H7 (cell line): ENCODE measurements around the gene P4HA1. TPM values are rescaled to one million over a fixed set of nuclear protein-coding genes. Genes with fewer than 3 reads are reported as not detected.
"Not testable (repeated sequence)": the region's sequence is repeated elsewhere in the genome, so short reads cannot be mapped to it uniquely, and the experiment has no call there.

ENCODE experiments used
- DNase-seq: peaks from one replicate; pipeline ENCODE4 v3.0.0; 2012
- H3K27me3 ChIP-seq: 2 replicates; pipeline ENCODE4 v1.6.0; 2011; ENCODE audit warnings: mild to moderate bottlenecking, low read length; ENCODE audit not compliant: control insufficient read depth, insufficient read depth
- H3K36me3 ChIP-seq: replicated peaks from 2 replicates; pipeline ENCODE4 v1.5.1; 2011; ENCODE audit warnings: low read length; ENCODE audit not compliant: control insufficient read depth, insufficient read depth
- H3K4me3 ChIP-seq: 2 replicates; pipeline ENCODE4 v1.5.1; 2011; ENCODE audit warnings: low read depth, mild to moderate bottlenecking, control low read depth, low read length, moderate library complexity; ENCODE audit not compliant: insufficient read depth
- total RNA-seq: library from RNA; depleted of rRNA; stranded (reverse); fragments of >200 nt; shearing (Covaris generic); gene quantifications from 2 replicates; pipeline ENCODE4 v1.2.3, GENCODE V29; 2014

The P4HA1 gene
- total RNA-seq, 1 experiment from 2014 or later, result 37.3 TPM

- DNase-seq, result peak; percentile 78
- Histone ChIP-seq H3K4me3 (peak within 1 kb of the TSS; percentile 46), H3K36me3 (no peaks in the 10 kb centered on the region; the same call in 1 of the 2 replicates)
Measured at GRCh38 chr10:73110345-73110849, 13.7 kb upstream of the P4HA1 start, which contains the start of gene NUDT13. Gene NUDT13 (plus strand): TSS chr10:73110455. CDS start chr10:73114366, 3,911 bp downstream.

GRCh38 chr10:73109248-73109652 lies 12.6 kb upstream of the P4HA1 start:
- not testable (repeated sequence) for H3K4me3 ChIP-seq, H3K27me3 ChIP-seq, H3K36me3 ChIP-seq

More at GRCh38 chr10:73110345-73110849, 13.7 kb upstream of the P4HA1 start, which contains the start of gene NUDT13:
- H3K27me3 ChIP-seq, result no peaks in the 10 kb centered on the region

GRCh38 chr10:73106301-73106700 lies 9.6 kb upstream of the P4HA1 start:
- Histone ChIP-seq H3K27me3 (no peaks in the 10 kb centered on the region), H3K36me3 (no peaks in the 10 kb centered on the region; the same call in 1 of the 2 replicates), H3K4me3 (no peak overlapping the region)
- no peak for DNase-seq

More at GRCh38 chr10:73109248-73109652, 12.6 kb upstream of the P4HA1 start:
- DNase-seq, result not testable (repeated sequence)

DNA sequence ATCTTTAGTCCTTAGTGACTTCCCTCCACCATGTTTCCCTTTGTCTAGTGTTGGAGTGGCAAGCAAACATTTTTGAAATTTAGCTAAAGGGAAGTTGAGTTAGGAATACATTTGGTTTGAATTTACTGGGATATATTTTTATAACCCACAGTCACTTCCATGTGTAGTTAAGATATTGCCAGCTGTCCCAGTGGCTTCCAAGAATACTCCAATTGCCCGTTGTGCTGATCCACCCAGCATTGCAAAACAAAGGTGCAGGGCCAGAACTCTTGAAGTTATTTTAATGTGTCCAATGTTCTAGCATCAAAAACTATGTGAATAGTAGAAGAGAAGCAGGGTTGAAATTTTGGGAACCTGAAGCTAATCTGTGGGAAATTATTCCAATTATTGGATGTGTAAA lies 2.5 kb upstream of the P4HA1 start:
- Histone ChIP-seq H3K27me3 (no peaks in the 10 kb centered on the region), H3K4me3 (no peak overlapping the region), H3K36me3 (no peaks in the 10 kb centered on the region)
- DNase-seq, result no peak

DNA sequence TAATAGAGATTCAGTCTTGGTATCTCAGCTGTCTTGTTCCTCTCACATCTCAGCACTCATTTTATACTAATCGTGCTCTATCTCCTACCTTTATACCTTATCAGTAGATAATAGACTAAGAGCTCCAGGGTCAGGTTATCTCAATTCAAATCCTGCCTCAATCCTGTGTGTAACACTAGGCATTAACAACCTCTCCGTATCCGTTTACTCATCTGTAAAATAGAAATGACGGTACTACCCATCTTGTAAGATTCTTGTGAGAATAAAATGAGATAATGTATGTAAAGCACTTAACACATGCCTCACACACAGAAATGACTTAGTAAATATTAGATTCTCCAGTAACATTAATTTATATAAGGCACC lies 622 bp upstream of the P4HA1 start:
- no peaks in the 10 kb centered on the region for H3K36me3 ChIP-seq
- DNase-seq, result no peak
- H3K27me3 ChIP-seq, result no peaks in the 10 kb centered on the region
- H3K4me3 ChIP-seq, result peak overlapping the region; percentile 96

- Histone ChIP-seq H3K27me3 (no peaks in the 10 kb centered on the region), H3K4me3 (peak overlapping the region; percentile 96), H3K36me3 (no peaks in the 10 kb centered on the region)
- DNase-seq, result peak; percentile 74
Measured at GRCh38 chr10:73096041-73096448, 621 bp downstream of the P4HA1 start.

DNA sequence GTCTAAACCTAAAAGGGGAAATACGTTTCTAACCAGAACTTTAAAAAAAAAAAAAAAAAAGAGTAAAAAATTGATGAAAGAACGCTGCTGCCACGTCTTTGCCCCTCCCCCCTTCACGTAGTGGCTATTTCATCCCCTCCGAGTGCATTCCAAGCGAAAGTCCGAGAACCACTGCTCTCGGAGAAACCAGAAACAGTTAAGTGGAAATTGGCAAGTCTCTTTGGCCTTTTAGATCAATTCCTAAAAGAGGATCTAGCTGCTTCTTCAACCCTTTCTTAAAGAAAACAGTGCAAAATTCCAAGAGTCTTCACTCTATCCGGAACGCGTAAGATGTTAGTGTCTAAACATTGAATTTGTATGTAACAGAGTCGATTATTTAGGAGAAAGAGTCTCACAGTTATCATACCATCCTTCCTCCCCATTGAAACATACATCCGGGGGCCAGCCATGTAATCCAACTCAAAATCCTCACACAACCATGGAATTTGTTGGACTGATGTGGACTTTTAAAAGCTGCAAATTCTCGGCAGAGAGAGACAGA lies 1.1 kb downstream of the P4HA1 start:
- peak overlapping the region; percentile 96 for H3K4me3 ChIP-seq
- DNase-seq, result peak; percentile 61
- no peaks in the 10 kb centered on the region for H3K27me3 ChIP-seq
- H3K36me3 ChIP-seq, result no peaks in the 10 kb centered on the region

DNA sequence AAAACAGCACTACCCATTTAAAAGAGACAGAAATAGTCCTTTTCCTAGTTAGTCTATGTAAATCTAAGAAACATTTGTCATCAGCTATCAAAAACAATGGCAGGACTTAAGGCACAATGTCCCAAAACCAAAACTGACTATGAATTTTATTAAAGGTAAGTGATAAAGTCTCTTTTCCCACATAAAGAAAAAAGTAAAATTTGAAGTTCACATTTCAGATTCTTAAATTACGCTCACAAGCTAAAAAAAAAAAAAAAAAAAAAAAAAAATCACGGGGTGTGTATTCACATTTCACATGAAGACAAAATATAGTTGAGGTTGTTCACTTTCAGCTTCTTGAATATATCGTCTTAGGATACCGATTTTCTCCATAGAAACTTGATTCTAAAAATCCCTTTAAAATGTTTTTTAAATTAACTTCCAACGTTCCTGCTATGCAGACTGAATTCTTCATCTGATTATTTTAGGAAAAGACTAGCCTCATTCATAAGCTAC lies 1.6 kb downstream of the P4HA1 start:
- Histone ChIP-seq H3K36me3 (no peaks in the 10 kb centered on the region), H3K4me3 (peak overlapping the region; percentile 96), H3K27me3 (no peaks in the 10 kb centered on the region)
- DNase-seq, result no peak

DNA sequence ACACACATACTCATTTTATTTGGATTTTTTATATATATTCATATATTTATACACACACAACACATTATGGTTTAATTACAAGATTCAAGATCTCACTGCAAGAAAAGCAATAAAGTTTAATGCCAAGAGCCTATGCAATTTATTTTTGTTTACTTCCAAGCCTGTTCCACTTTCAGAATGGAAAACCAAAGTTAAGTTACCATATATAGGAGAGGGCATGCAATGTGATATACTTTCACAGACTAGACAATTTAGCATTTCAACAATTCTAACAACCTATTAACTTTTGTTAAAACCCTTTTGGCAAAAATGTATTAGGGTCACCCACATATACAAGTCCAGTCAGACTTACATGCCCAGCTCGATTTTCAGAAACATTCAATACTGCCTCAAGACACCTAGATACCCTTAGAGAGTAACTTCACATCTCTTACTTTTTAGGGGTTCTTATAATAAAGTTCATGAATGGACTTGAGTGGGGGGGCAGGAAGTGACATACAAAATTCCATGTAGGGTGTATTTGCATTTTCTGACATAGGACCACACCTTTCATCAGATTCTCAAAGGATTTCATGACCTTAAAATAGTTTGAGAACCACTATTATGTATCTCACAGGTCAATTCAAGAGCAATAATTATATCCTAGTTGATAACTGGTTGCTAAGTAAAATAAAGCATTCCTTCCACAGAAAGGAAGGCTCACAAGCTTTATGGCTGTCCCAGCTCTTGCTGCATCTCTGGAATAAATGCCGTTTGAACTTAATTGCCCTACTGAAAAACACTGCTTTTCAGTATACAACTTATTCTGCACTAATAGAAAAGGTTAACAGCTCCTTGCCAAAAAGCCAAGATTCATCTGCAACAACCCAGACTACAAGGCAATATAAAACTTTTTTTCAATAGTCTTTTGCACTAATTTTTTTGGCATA lies 2.5 kb downstream of the P4HA1 start:
- no peak for DNase-seq
- H3K4me3 ChIP-seq, result no peak overlapping the region
- H3K36me3 ChIP-seq, result no peaks in the 10 kb centered on the region
- no peaks in the 10 kb centered on the region for H3K27me3 ChIP-seq

DNA sequence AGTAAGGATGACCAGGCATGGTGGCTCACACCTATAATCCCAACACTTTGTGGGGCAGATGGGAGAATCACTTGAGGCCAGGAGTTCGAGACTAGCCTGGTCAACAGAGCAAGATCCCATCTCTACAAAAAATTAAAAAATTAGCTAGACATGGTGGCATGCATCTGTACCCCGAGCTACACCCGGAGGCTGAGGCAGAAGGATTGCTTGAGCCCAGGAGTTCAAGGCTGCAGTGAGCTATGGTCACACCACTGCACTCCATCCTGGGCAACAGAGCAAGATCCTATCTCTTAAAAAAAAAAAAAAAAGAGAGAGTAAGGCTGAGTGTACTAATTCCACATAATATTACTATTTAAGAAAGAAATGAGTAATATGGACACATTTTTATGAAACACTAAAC lies 3.8 kb downstream of the P4HA1 start:
- Histone ChIP-seq H3K27me3 (no peaks in the 10 kb centered on the region), H3K4me3 (no peak overlapping the region), H3K36me3 (no peaks in the 10 kb centered on the region)
- DNase-seq, result no peak

DNA sequence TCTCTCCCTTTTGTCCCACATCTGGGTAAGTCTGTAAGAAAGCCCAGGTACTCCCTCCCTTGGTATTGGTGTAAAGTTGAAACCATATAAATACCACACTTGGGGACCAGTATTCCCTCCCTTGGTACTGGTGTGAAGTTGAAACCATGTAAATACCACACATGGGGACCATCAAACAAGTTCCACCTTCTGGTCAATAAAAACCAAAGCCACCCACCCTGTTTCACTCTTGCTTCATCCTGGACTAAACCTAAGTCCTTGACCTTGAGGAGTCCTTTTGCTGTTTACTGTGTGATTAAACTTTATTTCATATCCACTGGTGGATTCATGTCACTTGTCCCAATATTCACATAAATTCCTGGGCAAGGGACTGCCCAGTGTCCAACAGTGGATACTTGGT lies 8.4 kb downstream of the P4HA1 start:
- H3K36me3 ChIP-seq, result no peaks in the 10 kb centered on the region
- no peaks in the 10 kb centered on the region for H3K27me3 ChIP-seq
- no peak for DNase-seq
- no peak overlapping the region for H3K4me3 ChIP-seq

- no peak for DNase-seq
- Histone ChIP-seq H3K27me3 (no peaks in the 10 kb centered on the region), H3K4me3 (no peak overlapping the region), H3K36me3 (no peaks in the 10 kb centered on the region)
Measured at GRCh38 chr10:73086816-73087215, 9.8 kb downstream of the P4HA1 start.

DNA sequence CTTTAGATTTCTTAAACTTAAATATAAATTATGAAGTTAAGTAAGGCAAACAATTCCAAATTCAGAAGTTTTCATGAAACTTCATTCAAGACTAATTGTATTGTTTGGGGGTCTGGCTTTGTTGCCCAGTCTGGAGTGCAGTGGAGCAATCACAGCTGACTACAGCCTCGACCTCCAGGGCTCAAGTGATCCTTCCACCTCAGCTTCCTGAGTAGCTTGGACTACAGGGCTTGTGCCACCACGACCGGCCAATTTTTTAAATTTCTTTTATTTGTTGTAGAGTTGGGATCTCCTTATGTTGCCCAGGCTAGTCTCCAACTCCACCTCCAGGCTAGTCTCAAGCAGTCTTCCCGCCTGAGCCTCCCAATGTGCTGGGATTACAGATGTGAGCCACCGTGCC lies 12.5 kb downstream of the P4HA1 start:
- Histone ChIP-seq H3K4me3 (no peak overlapping the region), H3K27me3 (no peaks in the 10 kb centered on the region), H3K36me3 (no peaks in the 10 kb centered on the region)
- DNase-seq, result no peak

GRCh38 chr10:73083221-73083620 lies 13.4 kb downstream of the P4HA1 start:
- H3K36me3 ChIP-seq, result no peaks in the 10 kb centered on the region
- no peak overlapping the region for H3K4me3 ChIP-seq
- H3K27me3 ChIP-seq, result no peaks in the 10 kb centered on the region
- DNase-seq, result no peak
